Urinary bladder (tissue), 4 donors: ENCODE data around the gene HNF1A. TPM values are rescaled to one million over a fixed set of nuclear protein-coding genes. Genes with fewer than 3 reads are reported as not detected.
"Not testable (repeated sequence)": the region's sequence is repeated elsewhere in the genome, so short reads cannot be mapped to it uniquely, and the experiment has no call there.

Source experiments
- DNase-seq: peaks from one replicate; pipeline ENCODE4 v3.0.0-alpha.2; 2015; ENCODE audit errors: extremely low spot score
- H3K27ac ChIP-seq: one replicate; pipeline ENCODE4 v1.5.1; 2013; ENCODE audit warnings: low read depth, mild to moderate bottlenecking, moderate library complexity
- H3K36me3 ChIP-seq: one replicate; pipeline ENCODE4 v1.6.1; 2013; ENCODE audit warnings: mild to moderate bottlenecking, moderate library complexity; ENCODE audit not compliant: insufficient read depth
- H3K4me1 ChIP-seq: one replicate; pipeline ENCODE4 v1.6.1; 2013; ENCODE audit warnings: mild to moderate bottlenecking, moderate library complexity; ENCODE audit not compliant: insufficient read depth
- H3K4me3 ChIP-seq: one replicate; pipeline ENCODE4 v1.5.1; 2013; ENCODE audit warnings: low read depth, low read length
- WGBS: extraction: QIAGEN DNeasy Blood & Tissue Kit; methylation state at CpG from one replicate; pipeline ENCODE4 v1.1.7; 2013; 5-methylcytosine and 5-hydroxymethylcytosine counted together
- polyA plus RNA-seq: library from polyadenylated mRNA; stranded (reverse); fragments of 200-250 nt; gene quantifications from one replicate; pipeline ENCODE4 v1.2.3, GENCODE V29; 2013
- total RNA-seq: library from RNA; depleted of rRNA; stranded (reverse); fragments of >200 nt; gene quantifications from one replicate; pipeline ENCODE4 v1.2.3, GENCODE V29; 2014
- donor health status: healthy with polysubstance abuse.
- donor health status: healthy.

HNF1A gene
- total and polyA plus RNA-seq, 2 donors: 0.18 TPM; not detected in 1

DNA sequence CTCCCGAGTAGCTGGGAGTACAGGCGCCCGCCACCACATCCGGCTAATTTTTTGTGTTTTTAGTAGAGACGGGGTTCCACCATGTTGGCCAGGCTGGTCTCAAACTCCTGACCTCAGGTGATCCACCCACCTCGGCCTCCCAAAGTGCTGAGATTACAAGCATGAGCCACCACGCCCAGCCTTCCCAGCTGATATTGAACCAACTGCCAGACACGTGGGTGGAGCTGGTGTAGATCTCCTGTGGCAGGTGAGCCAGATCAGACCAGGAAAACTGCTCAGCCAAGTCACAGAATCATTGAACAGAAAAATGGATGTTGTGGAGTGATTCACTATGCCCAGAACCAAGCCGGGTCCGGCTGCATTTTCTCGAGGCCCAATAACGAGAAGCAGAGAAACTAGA is 69.1 kb downstream of the HNF1A start:
- H3K36me3 ChIP-seq, H3K4me3 ChIP-seq, H3K27ac ChIP-seq, DNase-seq, H3K4me1 ChIP-seq: not testable (repeated sequence)
- WGBS: 85% methylated on average over 12 of the region's 12 CpGs

- Histone ChIP-seq H3K27ac (no peak overlapping the region), H3K36me3 (no peaks in the 10 kb centered on the region), H3K4me1 (no peaks in the 10 kb centered on the region), H3K4me3 (no peak overlapping the region)
- WGBS: 60% methylated on average over 7 of the region's 7 CpGs
- DNase-seq: no peak
Measured at GRCh38 chr12:121048442-121048841, 70.1 kb downstream of the HNF1A start.

GRCh38 chr12:121050725-121051124 is 72.4 kb downstream of the HNF1A start:
- Histone ChIP-seq H3K4me3 (no peak overlapping the region), H3K27ac (no peak overlapping the region), H3K4me1 (no peaks in the 10 kb centered on the region), H3K36me3 (no peaks in the 10 kb centered on the region)
- DNase-seq: no peak
- WGBS: 73% methylated on average over 2 of the region's 2 CpGs

Other genes starting within 250 kb of the HNF1A start
- gene SPPL3, start 74.2 kb upstream of the HNF1A start, total RNA-seq: 40.4 TPM
- 30.5 TPM for gene SPPL3, start 74.2 kb upstream of the HNF1A start, polyA plus RNA-seq
- gene C12orf43, start 37.9 kb downstream of the HNF1A start, total RNA-seq: 13.1 TPM
- gene C12orf43, start 37.9 kb downstream of the HNF1A start, polyA plus RNA-seq: 16.4 TPM
- 0.85 TPM for gene OASL, start 60.7 kb downstream of the HNF1A start, total RNA-seq
- gene OASL, start 60.7 kb downstream of the HNF1A start, polyA plus RNA-seq: 1.0 TPM
- gene P2RX7, start 154.3 kb downstream of the HNF1A start, total RNA-seq: 4.0 TPM
- 2.0 TPM for gene P2RX7, start 154.3 kb downstream of the HNF1A start, polyA plus RNA-seq
- 14.6 TPM for gene P2RX4, start 231.6 kb downstream of the HNF1A start, total RNA-seq
- gene P2RX4, start 231.6 kb downstream of the HNF1A start, polyA plus RNA-seq: 14.7 TPM